Parathyroid adenoma (tissue), 2 donors: ENCODE measurements around the gene C1QL2.

ENCODE experiments used
- H2AFZ ChIP-seq: fragments of 300-600 bp; sonication (generic); one replicate; pipeline ENCODE4 v1.7.0; 2017; ENCODE audit warnings: antibody characterized with exemption, mild to moderate bottlenecking
- H3K27ac ChIP-seq: fragments of 300-600 bp; sonication (generic); one replicate; pipeline ENCODE4 v1.7.0; 2017
- H3K27me3 ChIP-seq: fragments of 300-600 bp; sonication (generic); one replicate; pipeline ENCODE4 v1.7.0; 2017; ENCODE audit warnings: low read length; ENCODE audit not compliant: control insufficient read depth, insufficient read depth
- H3K36me3 ChIP-seq: fragments of 300-600 bp; sonication (generic); one replicate; pipeline ENCODE4 v1.7.0; 2017; ENCODE audit warnings: low read length; ENCODE audit not compliant: control insufficient read depth, insufficient read depth
- H3K4me1 ChIP-seq: fragments of 300-600 bp; sonication (generic); one replicate; pipeline ENCODE4 v1.7.0; 2017; ENCODE audit warnings: control low read depth
- H3K4me2 ChIP-seq: fragments of 300-600 bp; sonication (generic); one replicate; pipeline ENCODE4 v1.7.0; 2017; ENCODE audit warnings: low read length
- H3K4me3 ChIP-seq: fragments of 300-600 bp; sonication (generic); one replicate; pipeline ENCODE4 v1.7.0; 2017; ENCODE audit warnings: low read depth, low read length
- H3K79me2 ChIP-seq: fragments of 300-600 bp; sonication (generic); one replicate; pipeline ENCODE4 v1.7.0; 2017; ENCODE audit warnings: control low read depth
- H3K9ac ChIP-seq: fragments of 300-600 bp; sonication (generic); one replicate; pipeline ENCODE4 v1.7.0; 2017; ENCODE audit warnings: mild to moderate bottlenecking
- H3K9me3 ChIP-seq: fragments of 300-600 bp; sonication (generic); one replicate; pipeline ENCODE4 v1.7.0; 2017; ENCODE audit warnings: low read length; ENCODE audit not compliant: control insufficient read depth
- CTCF ChIP-seq: fragments of 300-600 bp; sonication (generic); IDR thresholded peaks from one replicate; pipeline ENCODE4 v1.7.0; 2017; ENCODE audit warnings: antibody characterized with exemption, mild to moderate bottlenecking
- donor health status: primary hyperparathyroidism.

Gene C1QL2

GRCh38 chr2:119177838-119178190 lies 19.3 kb upstream of the C1QL2 start:
- Histone ChIP-seq H3K36me3 (no peaks in the 10 kb centered on the region), H3K27ac (no peak overlapping the region), H3K4me3 (no peak overlapping the region), H3K4me2 (no peak overlapping the region), H3K27me3 (no peaks in the 10 kb centered on the region), H3K9me3 (no peaks in the 10 kb centered on the region), H2AFZ (no peak overlapping the region), H3K79me2 (no peaks in the 10 kb centered on the region), H3K9ac (no peak overlapping the region), H3K4me1 (no peaks in the 10 kb centered on the region)
- no peak for TF ChIP-seq CTCF

GRCh38 chr2:119177171-119177837 lies 18.8 kb upstream of the C1QL2 start:
- no peaks in the 10 kb centered on the region for H3K4me1 ChIP-seq

GRCh38 chr2:119175517-119175916 lies 17.0 kb upstream of the C1QL2 start:
- Histone ChIP-seq H3K9ac (no peak overlapping the region), H3K4me3 (no peak overlapping the region), H2AFZ (no peak overlapping the region), H3K36me3 (no peaks in the 10 kb centered on the region), H3K9me3 (no peaks in the 10 kb centered on the region), H3K79me2 (no peaks in the 10 kb centered on the region), H3K27ac (no peak overlapping the region), H3K4me2 (no peak overlapping the region), H3K4me1 (no peaks in the 10 kb centered on the region), H3K27me3 (no peaks in the 10 kb centered on the region)
- TF ChIP-seq CTCF, result no peak

More at GRCh38 chr2:119177171-119177837, 18.8 kb upstream of the C1QL2 start:
- no peaks in the 10 kb centered on the region for H3K36me3 ChIP-seq
- no peak overlapping the region for H3K9ac ChIP-seq
- no peak for TF ChIP-seq CTCF
- no peak overlapping the region for H3K4me2 ChIP-seq
- no peaks in the 10 kb centered on the region for H3K9me3 ChIP-seq
- H3K27ac ChIP-seq, result no peak overlapping the region
- H3K4me3 ChIP-seq, result no peak overlapping the region
- no peak overlapping the region for H2AFZ ChIP-seq
- H3K79me2 ChIP-seq, result no peaks in the 10 kb centered on the region
- H3K27me3 ChIP-seq, result no peaks in the 10 kb centered on the region

- Histone ChIP-seq H3K36me3 (no peaks in the 10 kb centered on the region), H3K9me3 (no peaks in the 10 kb centered on the region), H3K4me2 (no peak overlapping the region), H3K27ac (no peak overlapping the region), H3K27me3 (no peaks in the 10 kb centered on the region), H2AFZ (no peak overlapping the region), H3K4me3 (no peak overlapping the region), H3K9ac (no peak overlapping the region), H3K79me2 (no peaks in the 10 kb centered on the region), H3K4me1 (no peaks in the 10 kb centered on the region)
- TF ChIP-seq CTCF, result no peak
Measured at GRCh38 chr2:119174993-119175347, 16.4 kb upstream of the C1QL2 start.
